MM.1S (cell line): ENCODE measurements around the gene ABCB8.
A peak's percentile ranks its signal among the peaks of the same experiment; 100 is the strongest.

ENCODE experiments used
- DNase-seq: peaks from one replicate; pipeline ENCODE4 v3.0.0-alpha.2; 2015
- H2AFZ ChIP-seq: fragments of 300-600 bp; sonication (generic); 2 replicates; pipeline ENCODE4 v1.6.0; 2016; ENCODE audit warnings: antibody characterized with exemption, low read length
- H3F3A ChIP-seq: fragments of 300-600 bp; sonication (generic); 2 replicates; pipeline ENCODE4 v1.6.1; 2016; ENCODE audit warnings: mild to moderate bottlenecking, antibody characterized with exemption, low read length, moderate library complexity, mixed read lengths; ENCODE audit not compliant: insufficient read depth
- H3K27ac ChIP-seq: fragments of 300-600 bp; sonication (generic); 2 replicates; pipeline ENCODE4 v1.5.1; 2016; ENCODE audit warnings: mild to moderate bottlenecking, low read length
- H3K27me3 ChIP-seq: fragments of 300-600 bp; sonication (generic); replicated peaks from 2 replicates; pipeline ENCODE4 v1.6.0; 2016; ENCODE audit warnings: low read length; ENCODE audit not compliant: insufficient read depth
- H3K36me3 ChIP-seq: fragments of 300-600 bp; sonication (generic); replicated peaks from 2 replicates; pipeline ENCODE4 v1.6.1; 2016; ENCODE audit warnings: mild to moderate bottlenecking, low read length, mixed read lengths; ENCODE audit not compliant: insufficient read depth
- H3K4me1 ChIP-seq: fragments of 300-600 bp; sonication (generic); 2 replicates; pipeline ENCODE4 v1.6.1; 2016; ENCODE audit warnings: low read length, mixed read lengths
- H3K4me2 ChIP-seq: fragments of 300-600 bp; sonication (generic); 2 replicates; pipeline ENCODE4 v1.6.0; 2016; ENCODE audit warnings: low read depth, low read length
- H3K4me3 ChIP-seq: fragments of 300-600 bp; sonication (generic); 2 replicates; pipeline ENCODE4 v1.5.1; 2016; ENCODE audit warnings: low read length, mixed read lengths
- H3K79me2 ChIP-seq: fragments of 300-600 bp; sonication (generic); 2 replicates; pipeline ENCODE4 v1.6.1; 2016; ENCODE audit warnings: mixed run types, low read length, mixed read lengths
- H3K9ac ChIP-seq: fragments of 300-600 bp; sonication (generic); 2 replicates; pipeline ENCODE4 v1.6.1; 2016; ENCODE audit warnings: low read length, mixed read lengths
- H3K9me2 ChIP-seq: fragments of 300-600 bp; sonication (generic); replicated peaks from 2 replicates; pipeline ENCODE4 v1.6.1; 2016; ENCODE audit warnings: mild to moderate bottlenecking, low read length, mixed read lengths; ENCODE audit not compliant: insufficient read depth
- H3K9me3 ChIP-seq: fragments of 300-600 bp; sonication (generic); replicated peaks from 2 replicates; pipeline ENCODE4 v1.6.1; 2016; ENCODE audit warnings: mild to moderate bottlenecking, low read length, mixed read lengths; ENCODE audit not compliant: insufficient read depth
- H4K20me1 ChIP-seq: fragments of 300-600 bp; sonication (generic); 2 replicates; pipeline ENCODE4 v1.6.1; 2016; ENCODE audit warnings: mild to moderate bottlenecking, low read length, moderate library complexity, mixed read lengths; ENCODE audit not compliant: insufficient read depth
- EZH2 ChIP-seq: fragments of 300-600 bp; sonication (generic); optimal IDR thresholded peaks from 2 replicates; pipeline ENCODE3; 2017; ENCODE audit warnings: low read depth, mild to moderate bottlenecking, antibody characterized with exemption, low read length, mixed read lengths
- EZH2phosphoT487 ChIP-seq: fragments of 300-600 bp; sonication (generic); IDR thresholded peaks from 2 replicates; pipeline ENCODE4 v1.6.1; 2018; ENCODE audit warnings: antibody characterized with exemption, low read length
- TF ChIP-seq, protein P1 (sequence below): fragments of 300-600 bp; sonication (generic); IDR thresholded peaks from 2 replicates; pipeline ENCODE4 v1.5.1; 2016; ENCODE audit warnings: antibody characterized with exemption, low read length, mixed read lengths

Gene ABCB8

DNA sequence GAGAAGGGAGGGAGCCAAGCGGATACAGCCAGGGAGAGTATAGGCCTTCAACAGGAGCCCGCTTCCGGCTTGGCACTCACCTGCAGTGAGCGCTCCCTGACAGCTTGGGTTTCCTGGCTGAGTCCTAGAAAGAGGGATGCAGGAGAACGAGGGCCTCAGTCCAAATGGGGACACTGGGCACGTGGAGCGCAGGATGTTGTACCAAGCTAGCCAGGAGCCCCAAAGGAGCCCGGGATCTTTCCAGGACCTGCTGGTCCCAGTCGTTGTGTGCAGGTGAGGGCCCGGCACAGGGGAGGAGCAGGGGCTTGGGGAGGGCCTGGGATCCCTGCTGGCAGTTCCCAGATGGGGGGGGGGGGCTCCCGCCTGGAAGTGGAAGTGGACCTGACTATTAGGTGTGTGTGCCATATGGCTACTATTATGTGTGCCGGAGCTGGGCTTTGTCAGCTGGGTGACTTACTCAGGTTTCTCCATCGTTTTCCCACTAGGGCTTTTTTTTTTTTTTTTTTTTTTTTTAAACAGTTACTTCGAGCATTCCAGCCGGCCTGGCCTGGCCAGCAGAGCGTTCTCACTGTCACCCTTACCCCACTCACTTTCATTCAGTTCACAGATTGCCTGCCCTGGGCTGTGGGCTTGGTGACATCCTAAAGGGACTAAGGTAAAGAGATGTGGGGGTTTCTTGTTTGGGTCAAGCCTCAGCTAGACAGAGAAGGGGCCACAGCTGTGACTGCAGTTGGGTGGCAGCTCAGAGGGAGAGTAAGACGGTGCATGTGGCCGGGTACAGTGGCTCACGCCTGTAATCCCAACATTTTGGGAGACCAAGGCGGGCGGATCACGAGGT is 61.9 kb downstream of the ABCB8 start:
- Histone ChIP-seq H3K79me2 (peaks cover 82% of the 10 kb centered on the region), H4K20me1 (peaks cover 16% of the 10 kb centered on the region; the same call in 1 of the 2 replicates), H3K27me3 (no peaks in the 10 kb centered on the region), H3K9me2 (no peaks in the 10 kb centered on the region), H2AFZ (no peak overlapping the region), H3F3A (peaks cover 16% of the 10 kb centered on the region), H3K4me1 (0 out of 2 replicates have a peak, but pooled peaks cover 8% of the 10 kb centered on the region), H3K4me2 (no peak overlapping the region), H3K36me3 (no peaks in the 10 kb centered on the region), H3K27ac (no peak overlapping the region), H3K9ac (no peak overlapping the region), H3K9me3 (no peaks in the 10 kb centered on the region), H3K4me3 (no peak overlapping the region)
- TF ChIP-seq EZH2phosphoT487 (no peak), EZH2 (no peak)
- TF ChIP-seq, protein P1, sequence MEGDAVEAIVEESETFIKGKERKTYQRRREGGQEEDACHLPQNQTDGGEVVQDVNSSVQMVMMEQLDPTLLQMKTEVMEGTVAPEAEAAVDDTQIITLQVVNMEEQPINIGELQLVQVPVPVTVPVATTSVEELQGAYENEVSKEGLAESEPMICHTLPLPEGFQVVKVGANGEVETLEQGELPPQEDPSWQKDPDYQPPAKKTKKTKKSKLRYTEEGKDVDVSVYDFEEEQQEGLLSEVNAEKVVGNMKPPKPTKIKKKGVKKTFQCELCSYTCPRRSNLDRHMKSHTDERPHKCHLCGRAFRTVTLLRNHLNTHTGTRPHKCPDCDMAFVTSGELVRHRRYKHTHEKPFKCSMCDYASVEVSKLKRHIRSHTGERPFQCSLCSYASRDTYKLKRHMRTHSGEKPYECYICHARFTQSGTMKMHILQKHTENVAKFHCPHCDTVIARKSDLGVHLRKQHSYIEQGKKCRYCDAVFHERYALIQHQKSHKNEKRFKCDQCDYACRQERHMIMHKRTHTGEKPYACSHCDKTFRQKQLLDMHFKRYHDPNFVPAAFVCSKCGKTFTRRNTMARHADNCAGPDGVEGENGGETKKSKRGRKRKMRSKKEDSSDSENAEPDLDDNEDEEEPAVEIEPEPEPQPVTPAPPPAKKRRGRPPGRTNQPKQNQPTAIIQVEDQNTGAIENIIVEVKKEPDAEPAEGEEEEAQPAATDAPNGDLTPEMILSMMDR, result no peak
- no peak for DNase-seq

DNA sequence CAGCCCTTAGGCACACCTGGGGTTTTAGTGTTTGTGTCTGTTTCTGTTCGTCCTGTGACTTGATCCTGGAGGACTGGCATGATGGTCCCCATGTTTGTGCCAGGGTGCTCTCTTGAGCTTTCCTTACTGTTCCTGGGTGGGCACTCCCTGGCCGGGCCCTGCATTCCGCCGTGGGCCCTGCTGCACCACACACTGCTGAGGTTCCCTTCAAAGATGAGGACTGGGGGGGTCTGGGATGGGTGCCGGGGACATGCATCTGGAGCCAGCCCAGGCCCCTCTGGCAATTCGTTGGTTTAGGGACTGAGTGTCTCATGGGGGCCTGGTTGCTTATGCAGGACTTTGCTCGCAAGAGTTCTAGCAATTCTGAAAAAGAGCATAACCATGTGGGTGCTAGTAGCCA is 62.8 kb downstream of the ABCB8 start:
- Histone ChIP-seq H4K20me1 (peaks cover 16% of the 10 kb centered on the region; the same call in 1 of the 2 replicates), H3K4me3 (no peak overlapping the region), H3K9me3 (no peaks in the 10 kb centered on the region), H3K4me2 (no peak overlapping the region), H3K27ac (no peak overlapping the region), H3F3A (peaks cover 10% of the 10 kb centered on the region), H3K36me3 (no peaks in the 10 kb centered on the region), H3K79me2 (peaks cover 91% of the 10 kb centered on the region), H3K9me2 (no peaks in the 10 kb centered on the region), H3K9ac (no peak overlapping the region), H2AFZ (no peak overlapping the region), H3K4me1 (0 out of 2 replicates have a peak, but pooled peaks cover 3% of the 10 kb centered on the region), H3K27me3 (no peaks in the 10 kb centered on the region)
- TF ChIP-seq, protein P1, result no peak
- DNase-seq, result no peak

DNA sequence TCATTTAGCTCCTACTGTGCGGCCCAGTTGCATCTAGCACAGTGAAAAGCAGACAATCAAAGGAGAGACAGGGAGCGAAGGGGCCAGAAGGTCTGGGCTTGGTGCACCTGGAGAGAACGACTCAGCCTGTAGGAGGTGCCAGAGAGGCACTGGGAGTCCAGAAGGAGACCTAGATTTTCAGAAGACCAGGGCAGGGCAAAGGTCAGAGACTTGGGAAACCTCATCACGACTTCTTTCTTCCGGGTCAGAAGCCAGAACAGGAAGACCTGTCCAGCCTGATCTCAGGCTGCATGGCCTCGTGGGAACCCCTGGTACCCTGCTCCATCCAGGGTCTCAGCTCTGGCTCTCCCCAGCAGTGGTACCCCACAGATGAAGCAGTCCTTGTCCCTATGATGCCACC is 63.2 kb downstream of the ABCB8 start:
- no peaks in the 10 kb centered on the region for H3K9me3 ChIP-seq
- peak; percentile 47 for DNase-seq
- H3K27me3 ChIP-seq, result no peaks in the 10 kb centered on the region
- H3K27ac ChIP-seq, result no peak overlapping the region
- H3K4me3 ChIP-seq, result no peak overlapping the region
- 0 out of 2 replicates have a peak, but pooled peaks cover 3% of the 10 kb centered on the region for H3K4me1 ChIP-seq
- H3K36me3 ChIP-seq, result no peaks in the 10 kb centered on the region
- no peak overlapping the region for H2AFZ ChIP-seq
- H3F3A ChIP-seq, result peaks cover 10% of the 10 kb centered on the region
- H3K79me2 ChIP-seq, result peaks cover 95% of the 10 kb centered on the region
- peaks cover 16% of the 10 kb centered on the region; the same call in 1 of the 2 replicates for H4K20me1 ChIP-seq
- no peak for TF ChIP-seq EZH2
- TF ChIP-seq, protein P1, result peak; percentile 68
- no peaks in the 10 kb centered on the region for H3K9me2 ChIP-seq
- H3K9ac ChIP-seq, result no peak overlapping the region
- no peak overlapping the region for H3K4me2 ChIP-seq
